CD4-positive, alpha-beta T cell treated with Interleukin-6 for 4 hours (primary cell): ENCODE results near the gene PTPRF.

Source experiments
- DNase-seq: peaks from one replicate; pipeline ENCODE4 v3.0.0-alpha.2; 2020; ENCODE audit warnings: mixed read lengths

PTPRF gene

GRCh38 chr1:43612406-43612805 is 81.7 kb downstream of the PTPRF start:
- DNase-seq: no peak

- DNase-seq: no peak
These were observed 82.6 kb downstream of the PTPRF start for GRCh38 chr1:43613075-43613942.

- DNase-seq: no peak
These were observed 83.5 kb downstream of the PTPRF start for GRCh38 chr1:43614211-43614610.

- no peak for DNase-seq
These were observed 84.2 kb downstream of the PTPRF start for GRCh38 chr1:43614891-43615290.

- no peak for DNase-seq
These were observed 85.7 kb downstream of the PTPRF start for GRCh38 chr1:43616383-43616782.

GRCh38 chr1:43617011-43617410 is 86.3 kb downstream of the PTPRF start:
- DNase-seq: no peak

- no peak for DNase-seq
These were observed 87.0 kb downstream of the PTPRF start for GRCh38 chr1:43617668-43618067.

- DNase-seq: no peak
These were observed 88.0 kb downstream of the PTPRF start for GRCh38 chr1:43618521-43619313.

- no peak for DNase-seq
These were observed 88.7 kb downstream of the PTPRF start for GRCh38 chr1:43619314-43619790.

GRCh38 chr1:43619996-43620920 is 89.6 kb downstream of the PTPRF start:
- DNase-seq: no peak

- DNase-seq: no peak
These were observed 90.3 kb downstream of the PTPRF start for GRCh38 chr1:43620956-43621355.

GRCh38 chr1:43621386-43621785 is 90.7 kb downstream of the PTPRF start:
- no peak for DNase-seq

GRCh38 chr1:43621861-43622260 is 91.2 kb downstream of the PTPRF start:
- no peak for DNase-seq

- DNase-seq: no peak
These were observed 91.8 kb downstream of the PTPRF start for GRCh38 chr1:43622471-43622870.

- no peak for DNase-seq
These were observed 92.5 kb downstream of the PTPRF start for GRCh38 chr1:43622901-43623780.

- DNase-seq: no peak
These were observed 94.5 kb downstream of the PTPRF start for GRCh38 chr1:43625063-43625780.

GRCh38 chr1:43632135-43632670 is 101.5 kb downstream of the PTPRF start:
- DNase-seq: no peak

- DNase-seq: no peak
These were observed 104.0 kb downstream of the PTPRF start for GRCh38 chr1:43634721-43635120.

GRCh38 chr1:43636006-43636641 is 105.4 kb downstream of the PTPRF start:
- DNase-seq: no peak

GRCh38 chr1:43637267-43637666 is 106.6 kb downstream of the PTPRF start:
- no peak for DNase-seq
